Osteocyte (in vitro differentiated cells): Measurements from ENCODE around the gene STC2. TPM values are rescaled to one million over a fixed set of nuclear protein-coding genes. Genes with fewer than 3 reads are reported as not detected.

Experiments
- DNase-seq: peaks from one replicate; pipeline ENCODE4 v3.0.0; 2021; ENCODE audit warnings: mixed read lengths; ENCODE audit not compliant: unreplicated experiment; ENCODE audit errors: extremely low spot score
- H3K27ac Mint-ChIP-seq: one replicate; pipeline ENCODE4 v1.8.0; 2021; ENCODE audit warnings: mild to moderate bottlenecking, mixed read lengths; ENCODE audit not compliant: unreplicated experiment
- H3K27me3 Mint-ChIP-seq: one replicate; pipeline ENCODE4 v1.8.0; 2021; ENCODE audit warnings: mixed read lengths; ENCODE audit not compliant: unreplicated experiment
- H3K36me3 Mint-ChIP-seq: one replicate; pipeline ENCODE4 v1.8.0; 2021; ENCODE audit warnings: mixed read lengths; ENCODE audit not compliant: unreplicated experiment
- H3K4me1 Mint-ChIP-seq: one replicate; pipeline ENCODE4 v1.8.0; 2021; ENCODE audit warnings: mixed read lengths; ENCODE audit not compliant: unreplicated experiment
- H3K4me3 Mint-ChIP-seq: one replicate; pipeline ENCODE4 v1.8.0; 2021; ENCODE audit warnings: mild to moderate bottlenecking, moderate library complexity, mixed read lengths; ENCODE audit not compliant: unreplicated experiment
- H3K9me3 Mint-ChIP-seq: one replicate; pipeline ENCODE4 v1.8.0; 2021; ENCODE audit warnings: mixed read lengths; ENCODE audit not compliant: unreplicated experiment
- microRNA-seq: library from miRNA; unstranded; fragments of <30 nt; microRNA quantifications from one replicate; pipeline ENCODE4 v1.1.0, GENCODE V29; 2020; ENCODE audit not compliant: unreplicated experiment
- total RNA-seq: library from RNA; stranded (reverse); gene quantifications from 2 replicates; pipeline ENCODE4 v1.2.1, GENCODE V29; 2021
- TF ChIP-seq, protein P1 (sequence below): fragments of 200-600 bp; sonication (generic); IDR thresholded peaks from 2 replicates; pipeline ENCODE4 v1.5.0; 2021; ENCODE audit warnings: antibody characterized with exemption, mild to moderate bottlenecking, moderate library complexity

The STC2 gene
- total RNA-seq, 1 donor from 2014 or later, result 334 TPM

- H3K9me3 Mint-ChIP-seq, result peaks cover 6% of the 10 kb centered on the region
- DNase-seq, result no peak
- H3K4me1 Mint-ChIP-seq, result no peaks in the 10 kb centered on the region
- TF ChIP-seq, protein P1, sequence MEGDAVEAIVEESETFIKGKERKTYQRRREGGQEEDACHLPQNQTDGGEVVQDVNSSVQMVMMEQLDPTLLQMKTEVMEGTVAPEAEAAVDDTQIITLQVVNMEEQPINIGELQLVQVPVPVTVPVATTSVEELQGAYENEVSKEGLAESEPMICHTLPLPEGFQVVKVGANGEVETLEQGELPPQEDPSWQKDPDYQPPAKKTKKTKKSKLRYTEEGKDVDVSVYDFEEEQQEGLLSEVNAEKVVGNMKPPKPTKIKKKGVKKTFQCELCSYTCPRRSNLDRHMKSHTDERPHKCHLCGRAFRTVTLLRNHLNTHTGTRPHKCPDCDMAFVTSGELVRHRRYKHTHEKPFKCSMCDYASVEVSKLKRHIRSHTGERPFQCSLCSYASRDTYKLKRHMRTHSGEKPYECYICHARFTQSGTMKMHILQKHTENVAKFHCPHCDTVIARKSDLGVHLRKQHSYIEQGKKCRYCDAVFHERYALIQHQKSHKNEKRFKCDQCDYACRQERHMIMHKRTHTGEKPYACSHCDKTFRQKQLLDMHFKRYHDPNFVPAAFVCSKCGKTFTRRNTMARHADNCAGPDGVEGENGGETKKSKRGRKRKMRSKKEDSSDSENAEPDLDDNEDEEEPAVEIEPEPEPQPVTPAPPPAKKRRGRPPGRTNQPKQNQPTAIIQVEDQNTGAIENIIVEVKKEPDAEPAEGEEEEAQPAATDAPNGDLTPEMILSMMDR, result no peak
- H3K27me3 Mint-ChIP-seq, result peaks cover 38% of the 10 kb centered on the region
- H3K27ac Mint-ChIP-seq, result no peak overlapping the region
- H3K4me3 Mint-ChIP-seq, result no peak overlapping the region
- H3K36me3 Mint-ChIP-seq, result no peaks in the 10 kb centered on the region
Observed at GRCh38 chr5:173274771-173275170, 53.4 kb downstream of the STC2 start.

DNA sequence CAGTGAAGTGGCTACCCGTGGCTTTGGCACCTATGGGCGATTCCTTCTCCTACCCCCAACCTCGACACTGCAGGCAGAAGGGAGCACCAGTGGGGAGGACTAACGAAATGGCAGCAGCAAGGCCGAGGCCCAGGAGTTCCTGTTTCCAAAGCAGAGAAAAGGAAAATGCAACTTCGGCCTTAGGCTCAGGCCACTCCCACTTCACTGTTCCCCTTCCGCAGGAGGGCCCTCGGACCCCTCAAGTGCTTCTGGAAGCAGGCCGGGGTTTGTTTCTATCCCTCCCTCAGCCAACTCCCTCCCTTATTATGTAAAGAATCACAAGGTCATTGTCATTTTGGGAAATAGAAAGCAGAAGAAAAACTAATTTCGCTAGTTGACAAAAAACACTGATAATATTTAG, 56.8 kb downstream of the STC2 start:
- Mint-ChIP-seq H3K27ac (no peak overlapping the region), H3K9me3 (peaks cover 6% of the 10 kb centered on the region), H3K27me3 (peaks cover 28% of the 10 kb centered on the region), H3K36me3 (no peaks in the 10 kb centered on the region), H3K4me3 (no peak overlapping the region), H3K4me1 (no peaks in the 10 kb centered on the region)
- DNase-seq, result no peak
- TF ChIP-seq, protein P1, result no peak

GRCh38 chr5:173268750-173269432, 59.3 kb downstream of the STC2 start:
- peaks cover 20% of the 10 kb centered on the region for H3K27me3 Mint-ChIP-seq
- H3K4me3 Mint-ChIP-seq, result no peak overlapping the region
- H3K4me1 Mint-ChIP-seq, result no peaks in the 10 kb centered on the region
- no peak for DNase-seq
- no peaks in the 10 kb centered on the region for H3K9me3 Mint-ChIP-seq
- TF ChIP-seq, protein P1, result no peak
- no peaks in the 10 kb centered on the region for H3K36me3 Mint-ChIP-seq
- H3K27ac Mint-ChIP-seq, result no peak overlapping the region

- Mint-ChIP-seq H3K27ac (no peak overlapping the region), H3K4me3 (no peak overlapping the region), H3K9me3 (no peaks in the 10 kb centered on the region), H3K27me3 (peaks cover 35% of the 10 kb centered on the region), H3K4me1 (no peaks in the 10 kb centered on the region), H3K36me3 (no peaks in the 10 kb centered on the region)
- TF ChIP-seq, protein P1, result no peak
- no peak for DNase-seq
Observed at GRCh38 chr5:173265433-173265832, 62.8 kb downstream of the STC2 start.

Small RNAs within 50 kb of the gene (microRNA-seq; reads per million reads assigned to microRNA genes)
- not detected for gene MIR8056

Other genes with a start within 250 kb of the STC2 start
- gene BNIP1, start 183.9 kb downstream of the STC2 start, total RNA-seq, result 10.1 and 10.5 TPM in 2 replicates
- gene NKX2-5, start 93.2 kb downstream of the STC2 start, total RNA-seq, result 15.5 and 16.4 TPM in 2 replicates